OCI-LY7 (cell line): ENCODE measurements around the gene DENND6B.

ENCODE experiments used
- CTCF ChIP-seq: fragments of 200-600 bp; sonication (generic); conservative IDR thresholded peaks from 2 replicates; pipeline ENCODE4 v1.5.1; 2014; ENCODE audit warnings: mild to moderate bottlenecking, antibody characterized with exemption, low read length, moderate library complexity, mixed read lengths
- EZH2phosphoT487 ChIP-seq: fragments of 200-600 bp; sonication (generic); IDR thresholded peaks from 2 replicates; pipeline ENCODE4 v1.6.1; 2018; ENCODE audit warnings: low read depth, borderline replicate concordance, mild to moderate bottlenecking, mixed run types, antibody characterized with exemption, low read length, moderate library complexity, mixed read lengths

- no peak for TF ChIP-seq CTCF
- TF ChIP-seq EZH2phosphoT487 = no peak
These were observed 51.4 kb downstream of the DENND6B start for GRCh38 chr22:50275181-50276055.
